IMR-90 (cell line): Measurements from ENCODE around the gene CLDN24. TPM values are rescaled to one million over a fixed set of nuclear protein-coding genes. Genes with fewer than 3 reads are reported as not detected.
A peak's percentile ranks its signal among the peaks of the same experiment; 100 is the strongest.

Source experiments
- ATAC-seq: fragments of 200-7000 bp; cut with Tn5 transposase; 2 replicates; pipeline ENCODE4 v1.9.1; 2020; ENCODE audit warnings: low read depth, mild to moderate bottlenecking, moderate library complexity
- BruUV-seq: library from RNA; stranded (reverse); fragments of 400-500 nt; replicated peaks from 2 replicates; lab custom pipeline; 2021; lab: Mats Ljungman, UMichigan
- CTCF ChIA-PET: fragments of 300-600 bp; formaldehyde crosslinking; extraction: SDS; loops from one replicate; lab custom pipeline; 2021; ENCODE audit warnings: antibody characterized with exemption; lab: Yijun Ruan, JAX
- POLR2A ChIA-PET: fragments of 300-600 bp; sonication (Branson Sonifier 250); formaldehyde crosslinking; loops from one replicate; lab custom pipeline; 2022; ENCODE audit warnings: antibody characterized with exemption; ENCODE audit not compliant: unreplicated experiment; lab: Charles Lee
- DNase-seq: peaks from one replicate; pipeline ENCODE4 v3.0.0; 2013
- H2AFZ ChIP-seq: replicated peaks from 2 replicates; pipeline ENCODE3; 2013; ENCODE audit warnings: low read length, mild to moderate bottlenecking; ENCODE audit not compliant: poor library complexity
- H2AK5ac ChIP-seq: 2 replicates; pipeline ENCODE4 v1.6.1; 2013; ENCODE audit warnings: low read depth, low read length, inconsistent platforms
- H2AK9ac ChIP-seq: replicated peaks from 2 replicates; pipeline ENCODE3; 2013; ENCODE audit warnings: mild to moderate bottlenecking, low read depth, low read length, moderate library complexity; ENCODE audit not compliant: poor library complexity
- H2BK120ac ChIP-seq: 2 replicates; pipeline ENCODE4 v1.6.1; 2013; ENCODE audit warnings: low read depth, low read length, inconsistent platforms
- H2BK15ac ChIP-seq: 3 replicates; pipeline ENCODE4 v1.6.1; 2013; ENCODE audit warnings: low read depth, low read length, inconsistent platforms
- H2BK20ac ChIP-seq: 2 replicates; pipeline ENCODE4 v1.6.1; 2013; ENCODE audit warnings: low read depth, mild to moderate bottlenecking, inconsistent platforms, low read length, moderate library complexity
- H2BK5ac ChIP-seq: 2 replicates; pipeline ENCODE4 v1.6.1; 2013; ENCODE audit warnings: mild to moderate bottlenecking, low read depth, low read length, inconsistent platforms; ENCODE audit not compliant: poor library complexity, severe bottlenecking
- H3K14ac ChIP-seq: replicated peaks from 2 replicates; pipeline ENCODE4 v1.6.1; 2013; ENCODE audit warnings: low read depth, low read length, inconsistent platforms
- H3K18ac ChIP-seq: 2 replicates; pipeline ENCODE4 v1.6.1; 2013; ENCODE audit warnings: low read depth, low read length, control low read depth
- H3K23ac ChIP-seq: 2 replicates; pipeline ENCODE4 v1.6.1; 2013; ENCODE audit warnings: low read depth, low read length, inconsistent platforms
- H3K27ac ChIP-seq: 2 replicates; pipeline ENCODE4 v1.5.1; 2013; ENCODE audit warnings: mild to moderate bottlenecking, control low read depth, low read length; ENCODE audit not compliant: insufficient read depth
- H3K27me3 ChIP-seq: 2 replicates; pipeline ENCODE4 v1.6.1; 2013; ENCODE audit warnings: low read length; ENCODE audit not compliant: control insufficient read depth, insufficient read depth
- H3K36me3 ChIP-seq: 2 replicates; pipeline ENCODE4 v1.6.1; 2013; ENCODE audit warnings: low read length, mixed read lengths; ENCODE audit not compliant: control insufficient read depth, insufficient read depth
- H3K4ac ChIP-seq: 2 replicates; pipeline ENCODE4 v1.6.1; 2013; ENCODE audit warnings: low read depth, low read length, inconsistent platforms
- H3K4me1 ChIP-seq: 2 replicates; pipeline ENCODE4 v1.6.1; 2013; ENCODE audit warnings: low read length, mixed read lengths; ENCODE audit not compliant: control insufficient read depth, insufficient read depth
- H3K4me2 ChIP-seq: 2 replicates; pipeline ENCODE4 v1.6.1; 2013; ENCODE audit warnings: low read depth, mild to moderate bottlenecking, control low read depth, low read length, moderate library complexity
- H3K4me3 ChIP-seq: 2 replicates; pipeline ENCODE4 v1.5.1; 2013; ENCODE audit warnings: low read depth, mild to moderate bottlenecking, control low read depth, low read length, moderate library complexity; ENCODE audit not compliant: insufficient read depth
- H3K56ac ChIP-seq: 2 replicates; pipeline ENCODE4 v1.6.1; 2013; ENCODE audit warnings: low read length, inconsistent platforms; ENCODE audit not compliant: insufficient read depth; ENCODE audit errors: extremely low read depth
- H3K79me1 ChIP-seq, 2 experiments: 2 replicates each; pipeline ENCODE4 v1.6.1; 2013; ENCODE audit warnings: low read length in 2 of 2, inconsistent platforms in 1 of 2, low read depth in 1 of 2
- H3K9ac ChIP-seq: 2 replicates; pipeline ENCODE4 v1.6.1; 2013; ENCODE audit warnings: low read depth, low read length, control low read depth
- H3K9me1 ChIP-seq: 2 replicates; pipeline ENCODE4 v1.6.1; 2013; ENCODE audit warnings: low read length, inconsistent platforms; ENCODE audit not compliant: insufficient read depth
- H3K9me3 ChIP-seq: 2 replicates; pipeline ENCODE4 v1.6.1; 2013; ENCODE audit warnings: low read length; ENCODE audit not compliant: control insufficient read depth, insufficient read depth
- H4K20me1 ChIP-seq: 2 replicates; pipeline ENCODE4 v1.6.1; 2013; ENCODE audit warnings: low read length, inconsistent platforms; ENCODE audit not compliant: insufficient read depth
- H4K5ac ChIP-seq: 2 replicates; pipeline ENCODE4 v1.6.1; 2013; ENCODE audit warnings: mild to moderate bottlenecking, low read depth, low read length, control low read depth
- H4K8ac ChIP-seq, 2 experiments: 2 replicates each; pipeline ENCODE4 v1.6.1; 2013; ENCODE audit warnings: low read depth in 2 of 2, low read length in 2 of 2, control low read depth in 1 of 2, inconsistent platforms in 1 of 2
- H4K91ac ChIP-seq: 2 replicates; pipeline ENCODE4 v1.6.1; 2013; ENCODE audit warnings: low read depth, low read length, inconsistent platforms; ENCODE audit not compliant: insufficient read depth
- BHLHE40 ChIP-seq: fragments of 150-350 bp; IDR thresholded peaks from 2 replicates; pipeline ENCODE4 v1.6.1; 2016; ENCODE audit warnings: mild to moderate bottlenecking, low read depth, low read length
- CEBPB ChIP-seq: IDR thresholded peaks from 2 replicates; pipeline ENCODE4 v1.6.1; 2012; ENCODE audit warnings: low read depth, low read length, improper control_type of control experiment
- CHD1 ChIP-seq: IDR thresholded peaks from 2 replicates; pipeline ENCODE4 v1.6.1; 2012; ENCODE audit warnings: low read depth, low read length, improper control_type of control experiment
- ELK1 ChIP-seq: fragments of 150-350 bp; IDR thresholded peaks from 2 replicates; pipeline ENCODE4 v1.6.1; 2016; ENCODE audit warnings: low read depth, mild to moderate bottlenecking, low read length, moderate library complexity, borderline replicate concordance
- MAFK ChIP-seq: IDR thresholded peaks from 2 replicates; pipeline ENCODE4 v1.6.1; 2012; ENCODE audit warnings: low read depth, low read length, improper control_type of control experiment
- MAZ ChIP-seq: IDR thresholded peaks from 2 replicates; pipeline ENCODE4 v1.6.1; 2012; ENCODE audit warnings: low read depth, mild to moderate bottlenecking, low read length, improper control_type of control experiment, moderate library complexity, borderline replicate concordance
- MXI1 ChIP-seq: IDR thresholded peaks from 2 replicates; pipeline ENCODE4 v1.6.1; 2012; ENCODE audit warnings: low read depth, mild to moderate bottlenecking, low read length, moderate library complexity, borderline replicate concordance
- NFE2L2 ChIP-seq: fragments of 150-350 bp; IDR thresholded peaks from 2 replicates; pipeline ENCODE4 v1.6.1; 2016; ENCODE audit warnings: low read depth, mild to moderate bottlenecking, low read length
- POLR2A ChIP-seq: IDR thresholded peaks from 2 replicates; pipeline ENCODE4 v1.6.1; 2012; ENCODE audit warnings: mild to moderate bottlenecking, low read depth, low read length
- RAD21 ChIP-seq: IDR thresholded peaks from 2 replicates; pipeline ENCODE4 v1.6.1; 2012; ENCODE audit warnings: low read length, improper control_type of control experiment
- RCOR1 ChIP-seq: IDR thresholded peaks from 2 replicates; pipeline ENCODE4 v1.6.1; 2012; ENCODE audit warnings: mild to moderate bottlenecking, low read length, improper control_type of control experiment; ENCODE audit not compliant: insufficient replicate concordance
- RFX5 ChIP-seq: IDR thresholded peaks from 2 replicates; pipeline ENCODE4 v1.8.0; 2012; ENCODE audit warnings: low read depth, mild to moderate bottlenecking, low read length, moderate library complexity
- SMC3 ChIP-seq: fragments of 150-350 bp; IDR thresholded peaks from 2 replicates; pipeline ENCODE4 v1.6.1; 2016; ENCODE audit warnings: low read depth, mild to moderate bottlenecking, antibody characterized with exemption, low read length, moderate library complexity
- USF2 ChIP-seq: fragments of 150-350 bp; IDR thresholded peaks from 2 replicates; pipeline ENCODE4 v1.6.1; 2017; ENCODE audit warnings: mild to moderate bottlenecking, antibody characterized with exemption, low read length, low read depth
- WGBS, 2 experiments: methylation state at CpG; one replicate each; pipeline versions ENCODE4 v1.1.5 to v1.1.7; 2013; ENCODE audit warnings: missing lambda C conversion rate in 2 of 2; ENCODE audit not compliant: insufficient read length in 1 of 2; ENCODE audit errors: extremely low coverage in 2 of 2; 5-methylcytosine and 5-hydroxymethylcytosine counted together
- dilution Hi-C: fragments of 300-500 bp; cut with HindIII; formaldehyde crosslinking; loops from one replicate; pipeline ENCODE4 v1.14.3; 2018; ENCODE audit warnings: low sequenced_read_pairs; ENCODE audit not compliant: unreplicated experiment
- in situ Hi-C: fragments of 300-500 bp; cut with MboI; formaldehyde crosslinking; loops from 3 replicates; pipeline ENCODE4 v1.14.3; 2019; ENCODE audit warnings: low sequenced_read_pairs, inconsistent platforms, mixed read lengths
- intact Hi-C: fragments of 100-400 bp; cut with micrococcal nuclease; formaldehyde crosslinking; loops from 2 replicates; pipeline ENCODE4 v1.10.0; 2022
- polyA plus RNA-seq, 3 experiments: library from polyadenylated mRNA; depleted of rRNA; stranded (reverse); fragments of >200 nt; gene quantifications; 2 replicates each; pipeline ENCODE4 v1.2.3, GENCODE V29; 2012; ENCODE audit warnings: low replicate concordance in 1 of 3
- total RNA-seq: library from RNA; depleted of rRNA; stranded (reverse); fragments of >200 nt; gene quantifications from 2 replicates; pipeline ENCODE4 v1.2.3, GENCODE V29; 2012
- TF ChIP-seq, protein P1 (sequence below): conservative IDR thresholded peaks from 2 replicates; pipeline ENCODE4 v1.5.1; 2012; ENCODE audit warnings: mild to moderate bottlenecking, low read depth, low read length, improper control_type of control experiment

The CLDN24 gene
- total and polyA plus RNA-seq, 2 of the 4 experiments (the other 2 are of a cell fraction), result not detected

DNA sequence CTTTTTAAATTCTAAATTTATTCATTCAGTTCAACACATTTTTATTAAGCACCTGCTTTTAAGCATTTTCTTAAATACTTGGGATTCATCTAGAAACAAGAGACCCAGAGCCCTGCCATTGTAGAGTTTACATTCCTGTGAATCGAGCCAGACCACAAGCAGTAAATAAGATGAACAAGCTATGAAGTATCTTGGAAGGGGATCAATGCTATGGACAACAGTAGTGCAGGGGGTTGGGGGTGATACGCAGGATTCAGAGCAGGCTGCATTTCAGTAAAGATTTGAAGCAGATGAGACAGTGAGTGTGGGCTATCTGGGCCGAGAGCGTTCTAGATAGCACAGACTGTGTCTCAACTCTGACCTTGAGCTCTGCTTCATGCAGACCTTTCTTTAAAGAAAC, 37.3 kb downstream of the CLDN24 start:
- peaks cover 0 to 23% of the 10 kb centered on the region in 2 experiments; a peak in 2 of 4 replicates for H3K79me1 ChIP-seq
- H4K20me1 ChIP-seq, result peaks cover 4% of the 10 kb centered on the region; the same call in 1 of the 2 replicates
- no peak overlapping the region for H2AK9ac ChIP-seq
- intact Hi-C loops (loop anchor here (1.0 kb wide), 2 partner anchors 21 to 113 kb away; no protein-coding TSS in a partner anchor), in situ Hi-C loops (no loop called here), dilution Hi-C loops (no loop called here)
- H2BK15ac ChIP-seq, result no peak overlapping the region
- peaks cover 47% of the 10 kb centered on the region for H3K36me3 ChIP-seq
- peak overlapping the region; percentile 2 for H2AFZ ChIP-seq
- peak overlapping the region; percentile 20; the same call in 1 of the 2 replicates for H3K4ac ChIP-seq
- H3K27me3 ChIP-seq, result no peaks in the 10 kb centered on the region
- H3K4me1 ChIP-seq, result peaks cover 13% of the 10 kb centered on the region
- peak overlapping the region; percentile 51 for H2BK120ac ChIP-seq
- H3K23ac ChIP-seq, result no peak overlapping the region
- ChIA-PET CTCF (interaction anchor here (1.2 to 1.7 kb wide), 2 partner anchors 23 to 114 kb away, joined by 5 read pairs; no protein-coding TSS in a partner anchor), POLR2A (interaction anchor here (0.6 kb wide), 1 partner anchor 124 kb away, joined by 3 read pairs; no protein-coding TSS in a partner anchor)
- H4K5ac ChIP-seq, result no peak overlapping the region
- H3K14ac ChIP-seq, result no peak overlapping the region
- no peaks in the 10 kb centered on the region for H3K9me3 ChIP-seq
- H3K18ac ChIP-seq, result no peak overlapping the region
- H3K9me1 ChIP-seq, result peaks cover 24% of the 10 kb centered on the region
- H2AK5ac ChIP-seq, result no peak overlapping the region
- 0 out of 2 replicates have a peak overlapping the region, but pooled peaks have one; percentile 29 for H3K56ac ChIP-seq
- no peak overlapping the region for H3K9ac ChIP-seq
- no peak overlapping the region for H3K4me3 ChIP-seq
- ATAC-seq (peak; percentile 95), DNase-seq (peak; percentile 95)
- no peak overlapping the region for H4K91ac ChIP-seq
- no peak overlapping the region for H2BK20ac ChIP-seq
- H4K8ac ChIP-seq, result no peak overlapping the region
- peak overlapping the region; percentile 9 for H3K4me2 ChIP-seq
- peak overlapping the region; percentile 57; the same call in 1 of the 2 replicates for H3K27ac ChIP-seq
- 0% methylated on average over 1 of the region's 4 CpGs; no CpG with 5 or more reads in 1 of the 2 experiments for WGBS, 2 experiments
- H2BK5ac ChIP-seq, result peak overlapping the region; percentile 22
- no TSS peak for BruUV-seq
- TF ChIP-seq ELK1 (no peak), MXI1 (no peak), POLR2A (no peak), NFE2L2 (peak; percentile 11; the same call in 1 of the 2 replicates), MAFK (no peak), CHD1 (no peak), RFX5 (no peak), BHLHE40 (peak; percentile 32; the same call in 1 of the 2 replicates), CEBPB (no peak), MAZ (peak; percentile 50; the same call in 1 of the 2 replicates), SMC3 (no peak), RCOR1 (peak; percentile 74), RAD21 (0 out of 2 replicates have a peak, but pooled peaks have one; percentile 15), USF2 (no peak)
- TF ChIP-seq, protein P1, sequence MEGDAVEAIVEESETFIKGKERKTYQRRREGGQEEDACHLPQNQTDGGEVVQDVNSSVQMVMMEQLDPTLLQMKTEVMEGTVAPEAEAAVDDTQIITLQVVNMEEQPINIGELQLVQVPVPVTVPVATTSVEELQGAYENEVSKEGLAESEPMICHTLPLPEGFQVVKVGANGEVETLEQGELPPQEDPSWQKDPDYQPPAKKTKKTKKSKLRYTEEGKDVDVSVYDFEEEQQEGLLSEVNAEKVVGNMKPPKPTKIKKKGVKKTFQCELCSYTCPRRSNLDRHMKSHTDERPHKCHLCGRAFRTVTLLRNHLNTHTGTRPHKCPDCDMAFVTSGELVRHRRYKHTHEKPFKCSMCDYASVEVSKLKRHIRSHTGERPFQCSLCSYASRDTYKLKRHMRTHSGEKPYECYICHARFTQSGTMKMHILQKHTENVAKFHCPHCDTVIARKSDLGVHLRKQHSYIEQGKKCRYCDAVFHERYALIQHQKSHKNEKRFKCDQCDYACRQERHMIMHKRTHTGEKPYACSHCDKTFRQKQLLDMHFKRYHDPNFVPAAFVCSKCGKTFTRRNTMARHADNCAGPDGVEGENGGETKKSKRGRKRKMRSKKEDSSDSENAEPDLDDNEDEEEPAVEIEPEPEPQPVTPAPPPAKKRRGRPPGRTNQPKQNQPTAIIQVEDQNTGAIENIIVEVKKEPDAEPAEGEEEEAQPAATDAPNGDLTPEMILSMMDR, result no peak
